T-cell (primary cell): Measurements from ENCODE around the gene SYTL1. TPM values are rescaled to one million over a fixed set of nuclear protein-coding genes. Genes with fewer than 3 reads are reported as not detected.

ENCODE experiments used
- ATAC-seq, 4 experiments: fragments of 200-7000 bp in 3 of 4; fragments of 150-1000 bp in 1 of 4; cut with Tn5 transposase; replicated peaks in 1 of 4; 1 replicate in 3 of 4; 2 replicates in 1 of 4; pipeline ENCODE4 v1.10.0; 2021; ENCODE audit warnings: moderate library complexity in 3 of 4, mild to moderate bottlenecking in 2 of 4, moderate number of reproducible peaks in 1 of 4
- CTCF ChIA-PET, 2 donors: fragments of 300-600 bp; sonication (Branson Sonifier 250); formaldehyde crosslinking; loops; one replicate each; lab custom pipeline; 2022; ENCODE audit warnings: antibody characterized with exemption in 2 of 2; lab: Charles Lee
- POLR2A ChIA-PET, 2 donors: fragments of 300-600 bp; sonication (Branson Sonifier 250); formaldehyde crosslinking; loops; one replicate each; lab custom pipeline; 2022; ENCODE audit warnings: antibody characterized with exemption in 2 of 2; lab: Charles Lee
- DNase-seq, 35 experiments: peaks; one replicate each; pipeline versions ENCODE4 v3.0.0 to v3.0.0-alpha.2; 2013 to 2023
- H3K27ac ChIP-seq: one replicate; pipeline ENCODE4 v1.5.1; 2013; ENCODE audit warnings: low read length
- H3K27me3 ChIP-seq, 2 experiments: replicated peaks in 1 of 2; 1 replicate in 1 of 2; 2 replicates in 1 of 2; pipeline versions ENCODE4 v1.6.1 to v1.7.0; 2013; ENCODE audit warnings: low read length in 1 of 2, mixed read lengths in 1 of 2; ENCODE audit not compliant: control insufficient read depth in 2 of 2, insufficient read depth in 2 of 2; ENCODE audit errors: extremely low read depth in 1 of 2
- H3K36me3 ChIP-seq, 2 donors: 1 replicate in 1 of 2; 2 replicates in 1 of 2; pipeline versions ENCODE4 v1.6.1 to v1.7.0; 2013; ENCODE audit warnings: low read length in 1 of 2; ENCODE audit not compliant: control insufficient read depth in 2 of 2, insufficient read depth in 1 of 2; ENCODE audit errors: extremely low read depth in 1 of 2
- H3K4me1 ChIP-seq, 2 experiments: 1 replicate in 1 of 2; 2 replicates in 1 of 2; pipeline versions ENCODE4 v1.6.1 to v1.7.0; 2013; ENCODE audit warnings: low read length in 2 of 2, mixed read lengths in 1 of 2; ENCODE audit not compliant: insufficient read depth in 2 of 2, control insufficient read depth in 1 of 2; ENCODE audit errors: extremely low read depth in 1 of 2
- H3K4me3 ChIP-seq, 2 donors: 1 replicate in 1 of 2; 2 replicates in 1 of 2; pipeline versions ENCODE4 v1.5.1 to v1.7.0; 2013; ENCODE audit warnings: mild to moderate bottlenecking in 2 of 2, low read length in 1 of 2, moderate library complexity in 1 of 2; ENCODE audit not compliant: control insufficient read depth in 1 of 2; ENCODE audit errors: extremely low read depth in 1 of 2
- H3K9me3 ChIP-seq: 2 replicates; pipeline ENCODE4 v1.7.0; 2013
- H3K27ac Mint-ChIP-seq, 2 donors: one replicate each; pipeline ENCODE4 v1.8.0; 2020 to 2021; ENCODE audit warnings: mild to moderate bottlenecking in 2 of 2, mixed read lengths in 2 of 2
- H3K27me3 Mint-ChIP-seq, 2 donors: one replicate each; pipeline ENCODE4 v1.8.0; 2021 to 2022; ENCODE audit warnings: mixed read lengths in 2 of 2
- H3K36me3 Mint-ChIP-seq: one replicate; pipeline ENCODE4 v1.8.0; 2021; ENCODE audit warnings: mixed read lengths
- H3K4me1 Mint-ChIP-seq, 3 donors: one replicate each; pipeline ENCODE4 v1.8.0; 2020 to 2022; ENCODE audit warnings: mixed read lengths in 3 of 3, mild to moderate bottlenecking in 1 of 3
- H3K4me3 Mint-ChIP-seq, 3 donors: one replicate each; pipeline ENCODE4 v1.8.0; 2020 to 2022; ENCODE audit warnings: mild to moderate bottlenecking in 3 of 3, mixed read lengths in 3 of 3, moderate library complexity in 3 of 3
- H3K9me3 Mint-ChIP-seq, 3 donors: one replicate each; pipeline ENCODE4 v1.8.0; 2020 to 2022; ENCODE audit warnings: mixed read lengths in 3 of 3
- WGBS: methylation state at CpG from one replicate; pipeline ENCODE4 v1.1.5; 2013; ENCODE audit warnings: missing lambda C conversion rate; ENCODE audit not compliant: insufficient coverage; 5-methylcytosine and 5-hydroxymethylcytosine counted together
- total RNA-seq, 35 experiments: library from RNA in 6 of 35; stranded (reverse) in 6 of 35; fragments of 120-200 nt in 1 of 35; gene quantifications; one replicate each; pipeline versions ENCODE4 v1.2.1 to v1.2.4 and lab custom pipeline; 2013 to 2026

Gene SYTL1
- total RNA-seq (100 to 1,000 TPM; 169 to 240 (median 199) TPM), total RNA-seq (lab: John Stamatoyannopoulos, UW) (9.5 to 243 (median 120) reads per million in 29 experiments)
- 144 TPM for total RNA-seq (2013)

GRCh38 chr1:27341525-27342252 lies at the start of gene SYTL1:
TSS of gene SYTL1 (plus strand) at chr1:27342022. CDS start at chr1:27345335, 3,313 bp downstream.
- H3K36me3 Mint-ChIP-seq, result peaks cover 6% of the 10 kb centered on the region

GRCh38 chr1:27292106-27292505 lies 49.7 kb upstream of the SYTL1 start:
- DNase-seq (no peak), ATAC-seq (no peak)
- Histone ChIP-seq H3K9me3 (no peaks in the 10 kb centered on the region), H3K4me3 (no peak overlapping the region), H3K4me1 (no peaks in the 10 kb centered on the region), H3K27me3 (no peaks in the 10 kb centered on the region), H3K27ac (no peak overlapping the region), H3K36me3 (peaks cover 18 to 63% of the 10 kb centered on the region in 2 donors)
- Mint-ChIP-seq H3K27ac (no peak overlapping the region), H3K4me3 (no peak overlapping the region), H3K27me3 (no peaks in the 10 kb centered on the region), H3K36me3 (peaks cover 42% of the 10 kb centered on the region), H3K4me1 (no peaks in the 10 kb centered on the region), H3K9me3 (no peaks in the 10 kb centered on the region)
- WGBS, result 89% methylated on average over 5 of the region's 5 CpGs
- ChIA-PET POLR2A (no interaction called here), CTCF (no interaction called here)

More at GRCh38 chr1:27341525-27342252, at the start of gene SYTL1:
- H3K4me1 Mint-ChIP-seq, result peaks cover 47 to 66% (median 57%) of the 10 kb centered on the region in 3 donors
- H3K4me1 ChIP-seq, result peaks cover 21 to 68% of the 10 kb centered on the region in 2 experiments
- WGBS, result under 1% methylated on average over 17 of the region's 22 CpGs
- CTCF ChIA-PET, result interaction anchor here in 1 of 2 donors (0.6 to 1.1 kb wide), 2 partner anchors 15 to 876 kb away, joined by 3 to 5 read pairs; no protein-coding TSS in a partner anchor
- peak within 1 kb of the TSS; percentile 86 to 95 for H3K4me3 ChIP-seq
- peak within 1 kb of the TSS; percentile 91 for H3K27ac ChIP-seq
- peak within 1 kb of the TSS; percentile 86 to 94 (median 87) for H3K4me3 Mint-ChIP-seq
- H3K36me3 ChIP-seq, result peaks cover 7 to 21% of the 10 kb centered on the region in 2 donors
- H3K27me3 ChIP-seq, result no peaks in the 10 kb centered on the region
- peak within 1 kb of the TSS; percentile 88 to 94 for H3K27ac Mint-ChIP-seq
- H3K27me3 Mint-ChIP-seq, result no peaks in the 10 kb centered on the region
- H3K9me3 ChIP-seq, result no peaks in the 10 kb centered on the region
- DNase-seq (peak in 34 of 35 experiments; percentile 40 to 77 (median 62)), ATAC-seq (peak; percentile 65 to 71 (median 68))
- H3K9me3 Mint-ChIP-seq, result no peaks in the 10 kb centered on the region
- POLR2A ChIA-PET, result interaction anchor here in 1 of 2 donors (0.7 kb wide), 1 partner anchor 9 kb away, joined by 3 read pairs; no protein-coding TSS in a partner anchor

GRCh38 chr1:27293915-27294314 lies 47.9 kb upstream of the SYTL1 start:
- ATAC-seq (no peak), DNase-seq (no peak)
- Mint-ChIP-seq H3K27me3 (no peaks in the 10 kb centered on the region), H3K27ac (no peak overlapping the region), H3K4me3 (no peak overlapping the region), H3K4me1 (no peaks in the 10 kb centered on the region), H3K9me3 (no peaks in the 10 kb centered on the region), H3K36me3 (peaks cover 41% of the 10 kb centered on the region)
- H3K27ac ChIP-seq, result no peak overlapping the region
- no peaks in the 10 kb centered on the region for H3K27me3 ChIP-seq
- 95% methylated on average over 7 of the region's 8 CpGs for WGBS
- ChIA-PET CTCF (interaction anchor here (0.6 to 1.6 kb wide), 6 partner anchors 13 to 310 kb away, joined by 3 to 9 read pairs (median 4); partner anchors contain the start of gene AHDC1 (in 1 of the 2)), POLR2A (interaction anchor here in 1 of 2 donors (0.7 kb wide), 1 partner anchor 8 kb away, joined by 3 read pairs; no protein-coding TSS in a partner anchor)
- H3K4me3 ChIP-seq, result no peak overlapping the region
- no peaks in the 10 kb centered on the region for H3K9me3 ChIP-seq
- H3K4me1 ChIP-seq, result no peaks in the 10 kb centered on the region
- H3K36me3 ChIP-seq, result peaks cover 12 to 71% of the 10 kb centered on the region in 2 donors

GRCh38 chr1:27296773-27297291 lies 45.0 kb upstream of the SYTL1 start:
- Mint-ChIP-seq H3K36me3 (peaks cover 35% of the 10 kb centered on the region), H3K4me1 (peaks cover 0 to 5% (median 2%) of the 10 kb centered on the region in 3 donors), H3K27ac (no peak overlapping the region), H3K9me3 (no peaks in the 10 kb centered on the region), H3K4me3 (no peak overlapping the region), H3K27me3 (no peaks in the 10 kb centered on the region)
- ATAC-seq (peak; percentile 56 to 68 (median 59)), DNase-seq (peak in 34 of 35 experiments; percentile 20 to 76 (median 58))
- 60% methylated on average over 2 of the region's 10 CpGs for WGBS
- Histone ChIP-seq H3K27ac (no peak overlapping the region), H3K4me1 (peaks cover 0 to 8% of the 10 kb centered on the region in 2 experiments), H3K9me3 (no peaks in the 10 kb centered on the region), H3K27me3 (no peaks in the 10 kb centered on the region), H3K36me3 (peaks cover 14 to 77% of the 10 kb centered on the region in 2 donors), H3K4me3 (no peak overlapping the region)
- POLR2A ChIA-PET, result no interaction called here
- CTCF ChIA-PET, result interaction anchor here (0.5 to 7.8 kb wide), 17 partner anchors 9 to 429 kb away, joined by 3 to 44 read pairs (median 4); partner anchors contain the start of genes AHDC1 (in 1 of the 2), FAM76A (in 1 of the 2) and WASF2 (in 1 of the 2)

GRCh38 chr1:27297903-27298302 lies 43.9 kb upstream of the SYTL1 start:
- H3K4me1 Mint-ChIP-seq, result peaks cover 0 to 5% (median 2%) of the 10 kb centered on the region in 3 donors

More at GRCh38 chr1:27297903-27298302, 43.9 kb upstream of the SYTL1 start:
- DNase-seq (no peak), ATAC-seq (no peak)
- Mint-ChIP-seq H3K9me3 (no peaks in the 10 kb centered on the region), H3K36me3 (peaks cover 33% of the 10 kb centered on the region), H3K27me3 (no peaks in the 10 kb centered on the region), H3K4me3 (no peak overlapping the region), H3K27ac (no peak overlapping the region)
- POLR2A ChIA-PET, result interaction anchor here in 1 of 2 donors (0.5 kb wide), 1 partner anchor 96 kb away, joined by 9 read pairs; no protein-coding TSS in a partner anchor
- WGBS, result 97% methylated on average over 3 of the region's 3 CpGs
- H3K27ac ChIP-seq, result no peak overlapping the region
- no peak overlapping the region for H3K4me3 ChIP-seq
- CTCF ChIA-PET, result interaction anchor here (0.5 to 7.8 kb wide), 9 partner anchors 10 to 1268 kb away, joined by 3 to 44 read pairs (median 6); partner anchors contain the start of gene WASF2 (in 1 of the 2)
- peaks cover 0 to 8% of the 10 kb centered on the region in 2 experiments for H3K4me1 ChIP-seq
- H3K27me3 ChIP-seq, result no peaks in the 10 kb centered on the region
- H3K9me3 ChIP-seq, result no peaks in the 10 kb centered on the region
- H3K36me3 ChIP-seq, result peaks cover 14 to 83% of the 10 kb centered on the region in 2 donors
